ENCODE results near the gene HOXC11.

The HOXC11 gene

GRCh38 chr12:53931844-53932581 lies 40.9 kb upstream of the HOXC11 start:
- TF ChIP-seq CTCF (IDR thresholded peaks at IDR 0.05), result no peak

GRCh38 chr12:53932915-53933314 lies 40.0 kb upstream of the HOXC11 start:
- no peak for TF ChIP-seq CTCF (IDR thresholded peaks at IDR 0.05)

- no peak for TF ChIP-seq CTCF (IDR thresholded peaks at IDR 0.05)
Observed at GRCh38 chr12:53935383-53936341, 37.3 kb upstream of the HOXC11 start.

GRCh38 chr12:53937099-53937498 lies 35.8 kb upstream of the HOXC11 start:
- TF ChIP-seq CTCF (IDR thresholded peaks at IDR 0.05), result no peak

GRCh38 chr12:53937596-53938325 lies 35.2 kb upstream of the HOXC11 start:
- TF ChIP-seq CTCF (IDR thresholded peaks at IDR 0.05), result no peak

- no peak for TF ChIP-seq CTCF (IDR thresholded peaks at IDR 0.05)
Observed at GRCh38 chr12:53938326-53939140, 34.4 kb upstream of the HOXC11 start, which contains the start of gene HOXC13. Gene HOXC13, plus strand, starts transcription at chr12:53938831. Its CDS starts 76 bp downstream, at chr12:53938907.
